ENCODE results near the gene CACNA2D3. TPM values are rescaled to one million over a fixed set of nuclear protein-coding genes. Genes with fewer than 3 reads are reported as not detected.

CACNA2D3 gene
- total RNA-seq, 1 experiment from 2014 or later = not detected

GRCh38 chr3:54950391-54951003, 828.1 kb downstream of the CACNA2D3 start:
- no peak for ATAC-seq
- no peaks in the 10 kb centered on the region for H3K9me2 ChIP-seq (replicated peaks; ENCODE audit: low read length)
- H3K4me3 ChIP-seq (ENCODE audit: low read length) = no peak overlapping the region
- no peaks in the 10 kb centered on the region for H3K9me3 ChIP-seq (ENCODE audit: low read length)
- POLR2A ChIA-PET (ENCODE audit: unreplicated experiment) = no interaction called here
- CTCF ChIA-PET = no interaction called here
- intact Hi-C loops (cut with micrococcal nuclease) = no loop called here
- no peaks in the 10 kb centered on the region for H4K20me1 ChIP-seq (ENCODE audit: low read length)
- no peak overlapping the region for H3K4me2 ChIP-seq (ENCODE audit: low read length)
- TF ChIP-seq EZH2 (IDR thresholded peaks at IDR 0.05; ENCODE audit: low read length, unreplicated experiment) (no peak), CTCF (conservative IDR thresholded peaks at IDR 0.05; ENCODE audit: low read depth, low read length) (no peak), EZH2phosphoT487 (IDR thresholded peaks at IDR 0.05; ENCODE audit: borderline replicate concordance, low read length) (no peak)
- no peaks in the 10 kb centered on the region for H3F3A ChIP-seq (ENCODE audit: low read length, unreplicated experiment)
- no peaks in the 10 kb centered on the region for H3K36me3 ChIP-seq (ENCODE audit: low read depth, low read length)
- no TSS peak for BruUV-seq (replicated peaks)
- H3K4me1 ChIP-seq (ENCODE audit: insufficient read depth, low read length) = 0 out of 2 replicates have a peak, but pooled peaks cover 5% of the 10 kb centered on the region
- no peak overlapping the region for H3K27ac ChIP-seq (ENCODE audit: low read length)
- no peak overlapping the region for H2AFZ ChIP-seq (ENCODE audit: low read length)
- no peak overlapping the region for H3K9ac ChIP-seq (ENCODE audit: low read length)
- no peak for DNase-seq
- H3K79me2 ChIP-seq (ENCODE audit: low read length) = no peaks in the 10 kb centered on the region
- no peaks in the 10 kb centered on the region for H3K27me3 ChIP-seq (ENCODE audit: low read length)

- H3K9me2 ChIP-seq (replicated peaks; ENCODE audit: low read length) = no peaks in the 10 kb centered on the region
- H3K4me1 ChIP-seq (ENCODE audit: insufficient read depth, low read length) = 0 out of 2 replicates have a peak, but pooled peaks cover 5% of the 10 kb centered on the region
- no peaks in the 10 kb centered on the region for H3K36me3 ChIP-seq (ENCODE audit: low read depth, low read length)
- ChIA-PET POLR2A (ENCODE audit: unreplicated experiment) (no interaction called here), CTCF (no interaction called here)
- no peak overlapping the region for H3K9ac ChIP-seq (ENCODE audit: low read length)
- H3K4me2 ChIP-seq (ENCODE audit: low read length) = no peak overlapping the region
- TF ChIP-seq EZH2phosphoT487 (IDR thresholded peaks at IDR 0.05; ENCODE audit: borderline replicate concordance, low read length) = no peak
- TF ChIP-seq CTCF (conservative IDR thresholded peaks at IDR 0.05; ENCODE audit: low read depth, low read length) = peak; percentile 53
- no peak overlapping the region for H3K4me3 ChIP-seq (ENCODE audit: low read length)
- peak; percentile 53 for DNase-seq
- no peak overlapping the region for H3K27ac ChIP-seq (ENCODE audit: low read length)
- no peaks in the 10 kb centered on the region for H3K79me2 ChIP-seq (ENCODE audit: low read length)
- H4K20me1 ChIP-seq (ENCODE audit: low read length) = no peaks in the 10 kb centered on the region
- H3F3A ChIP-seq (ENCODE audit: low read length, unreplicated experiment) = no peaks in the 10 kb centered on the region
- ATAC-seq = peak; percentile 87
- intact Hi-C loops (cut with micrococcal nuclease) = no loop called here
- H2AFZ ChIP-seq (ENCODE audit: low read length) = no peak overlapping the region
- H3K27me3 ChIP-seq (ENCODE audit: low read length) = no peaks in the 10 kb centered on the region
- BruUV-seq (replicated peaks) = no TSS peak
- no peaks in the 10 kb centered on the region for H3K9me3 ChIP-seq (ENCODE audit: low read length)
Observed at GRCh38 chr3:54951405-54951804, 829.1 kb downstream of the CACNA2D3 start.

- Histone ChIP-seq H3K79me2 (ENCODE audit: low read length) (no peaks in the 10 kb centered on the region), H3K9me3 (ENCODE audit: low read length) (no peaks in the 10 kb centered on the region), H3K36me3 (ENCODE audit: low read depth, low read length) (no peaks in the 10 kb centered on the region), H3K9me2 (replicated peaks; ENCODE audit: low read length) (no peaks in the 10 kb centered on the region), H3K4me1 (ENCODE audit: insufficient read depth, low read length) (0 out of 2 replicates have a peak, but pooled peaks cover 5% of the 10 kb centered on the region), H3K27me3 (ENCODE audit: low read length) (no peaks in the 10 kb centered on the region), H2AFZ (ENCODE audit: low read length) (no peak overlapping the region), H3F3A (ENCODE audit: low read length, unreplicated experiment) (no peaks in the 10 kb centered on the region), H3K27ac (ENCODE audit: low read length) (no peak overlapping the region), H3K9ac (ENCODE audit: low read length) (no peak overlapping the region), H4K20me1 (ENCODE audit: low read length) (no peaks in the 10 kb centered on the region), H3K4me3 (ENCODE audit: low read length) (no peak overlapping the region), H3K4me2 (ENCODE audit: low read length) (no peak overlapping the region)
- ChIA-PET POLR2A (ENCODE audit: unreplicated experiment) (no interaction called here), CTCF (no interaction called here)
- peak; percentile 53 for DNase-seq
- no TSS peak for BruUV-seq (replicated peaks)
- intact Hi-C loops (cut with micrococcal nuclease) = no loop called here
- ATAC-seq = peak; percentile 26
- TF ChIP-seq EZH2 (IDR thresholded peaks at IDR 0.05; ENCODE audit: low read length, unreplicated experiment) (no peak), EZH2phosphoT487 (IDR thresholded peaks at IDR 0.05; ENCODE audit: borderline replicate concordance, low read length) (no peak), CTCF (conservative IDR thresholded peaks at IDR 0.05; ENCODE audit: low read depth, low read length) (no peak)
Observed at GRCh38 chr3:54954022-54954421, 831.7 kb downstream of the CACNA2D3 start.
